Suprapubic skin (tissue), 4 donors: ENCODE measurements around the gene RPL10. TPM values are rescaled to one million over a fixed set of nuclear protein-coding genes. Genes with fewer than 3 reads are reported as not detected.

Experiments used
- DNase-seq, 2 donors: peaks; one replicate each; pipeline ENCODE4 v3.0.0-alpha.2; 2019; ENCODE audit warnings: low spot score in 2 of 2
- H3K27ac ChIP-seq: fragments of 200-600 bp; sonication (generic); one replicate; pipeline ENCODE4 v1.5.1; 2019
- H3K27me3 ChIP-seq: fragments of 200-600 bp; sonication (generic); one replicate; pipeline ENCODE4 v1.5.1; 2019
- H3K36me3 ChIP-seq: fragments of 200-600 bp; sonication (generic); one replicate; pipeline ENCODE4 v1.5.1; 2019
- H3K4me1 ChIP-seq: fragments of 200-600 bp; sonication (generic); one replicate; pipeline ENCODE4 v1.5.1; 2019
- H3K4me3 ChIP-seq: fragments of 200-600 bp; sonication (generic); one replicate; pipeline ENCODE4 v1.5.1; 2019; ENCODE audit warnings: mild to moderate bottlenecking
- H3K9me3 ChIP-seq: fragments of 200-600 bp; sonication (generic); one replicate; pipeline ENCODE4 v1.5.1; 2019
- CTCF ChIP-seq, 2 donors: fragments of 200-600 bp in 1 of 2; fragments of 450-650 bp in 1 of 2; sonication (generic) in 1 of 2; IDR thresholded peaks; one replicate each; pipeline ENCODE4 v1.5.1; 2016 to 2019; ENCODE audit warnings: antibody characterized with exemption in 2 of 2, mild to moderate bottlenecking in 1 of 2, moderate library complexity in 1 of 2
- EP300 ChIP-seq: sonication (generic); formaldehyde crosslinking; IDR thresholded peaks from one replicate; pipeline ENCODE4 v1.6.1; 2017; ENCODE audit warnings: antibody characterized with exemption
- POLR2A ChIP-seq, 2 donors: fragments of 450-650 bp; IDR thresholded peaks; one replicate each; pipeline ENCODE4 v1.6.1; 2017; ENCODE audit warnings: antibody characterized with exemption in 2 of 2, mild to moderate bottlenecking in 2 of 2, moderate library complexity in 2 of 2
- POLR2AphosphoS5 ChIP-seq, 3 donors: sonication (generic); formaldehyde crosslinking; IDR thresholded peaks; one replicate each; pipeline ENCODE4 v1.6.1; 2017; ENCODE audit warnings: antibody characterized with exemption in 3 of 3
- WGBS: methylation state at CpG from one replicate; pipeline ENCODE4 v1.1.5; 2018; 5-methylcytosine and 5-hydroxymethylcytosine counted together
- total RNA-seq, 4 donors: library from RNA; depleted of rRNA; stranded (reverse); fragments of >200 nt; gene quantifications; one replicate each; pipeline ENCODE4 v1.1.0, GENCODE V29; 2016

Gene RPL10
- total RNA-seq, 4 donors from 2014 or later = 3,684 to 7,390 (median 6,600) TPM

- TF ChIP-seq POLR2A (IDR thresholded peaks at IDR 0.05) (no peak), POLR2AphosphoS5 (IDR thresholded peaks at IDR 0.05) (no peak), EP300 (no peak)
- DNase-seq = no peak
- WGBS = 48% methylated on average over 26 of the region's 38 CpGs
Observed at GRCh38 chrX:154379569-154379951, 18.6 kb upstream of the RPL10 start.

GRCh38 chrX:154380153-154380552 is 18.0 kb upstream of the RPL10 start:
- peaks cover 20% of the 10 kb centered on the region for H3K4me1 ChIP-seq
- H3K27ac ChIP-seq = peak overlapping the region; percentile 97
- DNase-seq = no peak
- 63% methylated on average over 5 of the region's 13 CpGs for WGBS
- no peaks in the 10 kb centered on the region for H3K27me3 ChIP-seq
- no peaks in the 10 kb centered on the region for H3K9me3 ChIP-seq
- no peaks in the 10 kb centered on the region for H3K36me3 ChIP-seq
- no peak for TF ChIP-seq POLR2A (IDR thresholded peaks at IDR 0.05)
- TF ChIP-seq POLR2AphosphoS5 (IDR thresholded peaks at IDR 0.05) = no peak
- no peak for TF ChIP-seq EP300
- no peak for TF ChIP-seq CTCF (IDR thresholded peaks at IDR 0.05)
- H3K4me3 ChIP-seq = peak overlapping the region; percentile 78

More at GRCh38 chrX:154379569-154379951, 18.6 kb upstream of the RPL10 start:
- Histone ChIP-seq H3K4me1 (peaks cover 24% of the 10 kb centered on the region), H3K27ac (peak overlapping the region; percentile 97), H3K4me3 (peak overlapping the region; percentile 78), H3K9me3 (no peaks in the 10 kb centered on the region), H3K36me3 (no peaks in the 10 kb centered on the region), H3K27me3 (no peaks in the 10 kb centered on the region)

- 91% methylated on average over 9 of the region's 14 CpGs for WGBS
- no peak for DNase-seq
- H3K27me3 ChIP-seq = no peaks in the 10 kb centered on the region
- TF ChIP-seq EP300 = no peak
- no peak for TF ChIP-seq POLR2AphosphoS5 (IDR thresholded peaks at IDR 0.05)
- no peak for TF ChIP-seq CTCF (IDR thresholded peaks at IDR 0.05)
- TF ChIP-seq POLR2A (IDR thresholded peaks at IDR 0.05) = no peak
- no peaks in the 10 kb centered on the region for H3K36me3 ChIP-seq
- H3K4me3 ChIP-seq = peak overlapping the region; percentile 78
- H3K4me1 ChIP-seq = peaks cover 20% of the 10 kb centered on the region
- no peak overlapping the region for H3K27ac ChIP-seq
- no peaks in the 10 kb centered on the region for H3K9me3 ChIP-seq
Observed at GRCh38 chrX:154380787-154381186, 17.4 kb upstream of the RPL10 start.

- 68% methylated on average over 3 of the region's 6 CpGs for WGBS
Observed at GRCh38 chrX:154381271-154381670, 16.9 kb upstream of the RPL10 start.

GRCh38 chrX:154382483-154383069 is 15.6 kb upstream of the RPL10 start:
- Histone ChIP-seq H3K9me3 (no peaks in the 10 kb centered on the region), H3K27ac (no peak overlapping the region), H3K4me1 (peaks cover 19% of the 10 kb centered on the region), H3K27me3 (no peaks in the 10 kb centered on the region), H3K36me3 (no peaks in the 10 kb centered on the region), H3K4me3 (no peak overlapping the region)
- no peak for DNase-seq
- WGBS = 75% methylated on average over 11 of the region's 11 CpGs
- TF ChIP-seq POLR2A (IDR thresholded peaks at IDR 0.05) (no peak), EP300 (no peak), POLR2AphosphoS5 (IDR thresholded peaks at IDR 0.05) (no peak), CTCF (IDR thresholded peaks at IDR 0.05) (no peak)

More at GRCh38 chrX:154381271-154381670, 16.9 kb upstream of the RPL10 start:
- DNase-seq = no peak
- no peaks in the 10 kb centered on the region for H3K9me3 ChIP-seq
- TF ChIP-seq EP300 (no peak), CTCF (IDR thresholded peaks at IDR 0.05) (no peak), POLR2AphosphoS5 (IDR thresholded peaks at IDR 0.05) (no peak), POLR2A (IDR thresholded peaks at IDR 0.05) (no peak)
- no peaks in the 10 kb centered on the region for H3K36me3 ChIP-seq
- no peak overlapping the region for H3K27ac ChIP-seq
- no peaks in the 10 kb centered on the region for H3K27me3 ChIP-seq
- H3K4me3 ChIP-seq = no peak overlapping the region
- peaks cover 20% of the 10 kb centered on the region for H3K4me1 ChIP-seq
